GM18867 (cell line): ENCODE results near the gene MAP3K7.
A peak's percentile ranks its signal among the peaks of the same experiment; 100 is the strongest.
"Not testable (repeated sequence)": the region's sequence is repeated elsewhere in the genome, so short reads cannot be mapped to it uniquely, and the experiment has no call there.

Experiments used
- ATAC-seq: cut with Tn5 transposase; IDR thresholded peaks from one replicate; pipeline ENCODE4 v1.9.1; 2021; ENCODE audit warnings: mild to moderate bottlenecking, moderate library complexity; ENCODE audit not compliant: unreplicated experiment

Gene MAP3K7

DNA sequence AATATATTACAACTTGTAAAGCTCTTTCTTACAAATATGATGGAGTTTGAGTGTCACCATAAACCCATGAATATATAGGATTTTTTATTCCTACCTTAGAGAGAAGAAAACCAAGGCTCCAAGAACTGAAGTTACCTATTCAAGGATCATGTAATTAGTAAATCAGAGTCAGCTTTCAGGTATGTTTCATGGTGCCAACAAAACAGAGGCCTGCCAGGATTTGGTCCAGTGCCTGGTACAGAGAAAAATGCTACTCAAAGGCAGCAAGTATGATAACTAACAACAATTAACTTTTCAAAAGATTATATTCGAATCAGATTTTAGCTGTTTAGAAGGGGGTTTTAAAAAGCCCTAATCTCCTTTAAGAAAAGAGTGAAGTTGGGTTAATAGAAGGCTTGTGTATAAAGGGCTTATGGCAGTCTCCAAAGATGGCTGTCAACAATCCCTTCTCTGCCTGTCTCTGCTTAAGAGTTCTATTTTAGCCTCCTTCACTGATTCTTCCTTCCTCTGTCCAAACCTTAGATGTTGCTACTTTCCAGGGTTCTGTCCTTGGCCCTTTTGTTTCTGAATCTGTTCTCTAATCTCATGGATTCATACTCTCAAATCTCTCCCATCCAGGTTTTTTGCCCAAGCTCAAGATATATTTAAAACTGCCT, 7.8 kb downstream of the MAP3K7 start:
- ATAC-seq, result no peak

DNA sequence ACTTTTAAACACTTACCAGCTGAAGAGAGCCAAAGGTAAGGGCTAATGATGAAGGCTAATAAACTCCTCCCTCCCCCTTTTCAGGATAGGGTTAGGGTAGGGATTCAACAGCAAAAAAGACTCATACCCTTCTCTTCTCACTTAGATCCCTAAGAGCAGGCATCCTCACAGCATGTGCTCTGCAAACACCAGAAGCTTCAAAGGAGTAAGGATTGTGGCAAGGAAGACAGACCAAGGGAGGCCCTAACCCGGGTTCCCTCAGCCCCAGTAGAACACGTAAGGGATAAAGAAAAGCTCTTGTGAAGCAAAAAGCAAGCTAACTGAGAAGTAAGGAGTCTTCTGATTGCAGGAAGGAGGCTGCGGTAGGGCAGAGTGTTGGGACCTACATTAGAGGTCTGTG, 11.6 kb downstream of the MAP3K7 start:
- ATAC-seq, result no peak

DNA sequence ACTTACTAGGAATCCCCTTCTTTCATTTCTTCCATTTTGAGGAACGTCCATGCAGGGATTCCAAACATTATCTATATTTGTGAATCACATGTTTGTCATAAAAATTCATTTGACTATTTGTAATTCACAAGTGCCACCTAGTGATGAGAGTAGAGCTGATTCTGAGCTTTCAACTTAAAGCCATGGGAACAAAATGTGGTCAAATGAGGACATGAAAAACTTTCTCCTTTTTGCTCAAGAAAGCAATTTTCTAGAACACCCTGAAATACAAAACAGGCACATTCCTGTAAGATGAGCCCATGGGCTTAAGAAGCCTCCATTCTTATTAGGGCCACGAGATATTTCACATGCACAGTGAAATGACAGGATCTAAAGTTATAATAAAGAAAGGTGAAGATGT, 12.3 kb downstream of the MAP3K7 start:
- no peak for ATAC-seq

DNA sequence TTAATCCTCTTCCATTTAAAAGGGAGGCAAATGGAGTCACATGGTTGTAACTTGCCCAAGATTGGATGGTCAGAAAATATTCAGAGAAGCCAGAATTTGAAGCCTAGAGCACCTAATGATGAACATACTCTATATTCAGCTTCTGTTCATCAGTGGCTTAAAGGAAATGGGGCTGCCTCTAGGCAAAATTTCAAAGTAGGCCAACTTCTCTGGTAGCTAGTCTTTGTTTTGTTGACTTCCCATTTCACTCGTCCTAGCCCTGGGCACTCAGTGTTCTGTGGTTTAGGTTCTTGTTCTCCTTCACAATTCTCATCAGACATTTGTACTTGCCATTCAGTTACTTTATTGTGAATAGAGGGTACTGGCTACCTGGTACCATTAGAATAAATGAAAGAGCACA, 13.2 kb downstream of the MAP3K7 start:
- no peak for ATAC-seq

DNA sequence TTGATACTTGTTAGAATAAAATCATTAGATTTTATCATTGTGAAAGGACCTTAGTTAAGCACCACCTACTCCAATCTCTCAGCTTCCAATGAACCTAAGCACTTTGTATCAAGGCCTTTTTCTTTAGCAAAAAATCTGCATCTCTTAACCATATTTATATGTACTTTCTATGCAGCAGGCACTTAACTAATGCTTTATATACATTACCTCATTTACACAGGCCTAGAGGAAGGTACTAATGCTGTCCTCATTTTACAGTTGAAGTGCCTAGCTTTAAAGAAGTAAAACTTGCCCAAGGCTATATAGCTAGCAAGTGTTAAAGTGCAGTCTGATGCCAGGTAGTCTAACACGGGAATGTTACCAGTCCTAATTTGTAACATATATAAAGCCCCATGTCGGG, 14.0 kb downstream of the MAP3K7 start:
- no peak for ATAC-seq

DNA sequence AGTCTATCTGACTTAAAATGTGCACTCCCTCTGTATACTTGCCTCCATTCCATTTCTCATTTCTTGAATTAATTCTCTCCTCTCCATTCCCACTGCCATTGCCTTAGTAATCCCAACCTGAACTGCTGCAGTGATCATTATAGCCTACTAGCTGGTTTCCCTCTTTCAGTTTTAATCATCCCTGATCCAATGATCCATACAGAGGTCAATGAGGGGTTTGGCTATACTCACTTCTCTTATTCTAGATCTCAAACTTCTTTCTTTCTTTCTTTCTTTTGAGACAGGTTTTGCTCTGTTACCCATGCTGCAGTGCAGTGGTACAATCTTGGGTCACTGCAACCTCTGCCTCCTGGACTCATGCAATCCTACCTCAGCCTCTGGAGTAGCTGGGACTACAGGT, 17.6 kb downstream of the MAP3K7 start:
- ATAC-seq, result no peak

DNA sequence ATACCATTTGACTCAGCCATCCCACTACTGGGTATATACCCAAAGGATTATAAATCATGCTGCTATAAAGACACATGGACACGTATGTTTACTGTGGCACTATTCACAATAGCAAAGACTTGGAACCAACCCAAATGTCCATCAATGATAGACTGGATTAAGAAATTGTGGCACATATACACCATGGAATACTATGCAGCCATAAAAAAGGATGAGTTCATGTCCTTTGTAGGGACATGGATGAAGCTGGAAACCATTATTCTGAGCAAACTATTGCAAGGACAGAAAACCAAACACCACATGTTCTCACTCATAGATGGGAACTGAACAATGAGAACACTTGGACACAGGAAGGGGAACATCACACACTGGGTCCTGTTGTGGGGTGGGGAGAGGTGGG, 19.2 kb downstream of the MAP3K7 start:
- ATAC-seq, result not testable (repeated sequence)

DNA sequence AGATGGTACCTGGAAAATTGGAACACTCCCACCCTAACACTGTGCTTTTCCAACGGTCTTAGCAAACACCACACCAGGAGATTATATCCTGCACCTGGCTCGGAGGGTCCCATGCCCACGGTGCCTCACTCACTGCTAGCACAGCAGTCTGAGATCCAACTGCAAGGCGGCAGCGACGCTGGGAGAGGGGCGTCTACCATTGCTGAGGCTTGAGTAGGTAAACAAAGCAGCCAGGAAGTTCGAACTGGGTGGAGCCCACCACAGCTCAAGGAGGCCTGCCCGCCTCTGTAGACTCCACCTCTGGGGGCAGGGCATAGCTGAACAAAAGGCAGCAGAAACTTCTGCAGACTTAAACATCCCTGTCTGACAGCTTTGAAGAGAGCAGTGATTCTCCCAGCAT, 24.5 kb downstream of the MAP3K7 start:
- not testable (repeated sequence) for ATAC-seq

DNA sequence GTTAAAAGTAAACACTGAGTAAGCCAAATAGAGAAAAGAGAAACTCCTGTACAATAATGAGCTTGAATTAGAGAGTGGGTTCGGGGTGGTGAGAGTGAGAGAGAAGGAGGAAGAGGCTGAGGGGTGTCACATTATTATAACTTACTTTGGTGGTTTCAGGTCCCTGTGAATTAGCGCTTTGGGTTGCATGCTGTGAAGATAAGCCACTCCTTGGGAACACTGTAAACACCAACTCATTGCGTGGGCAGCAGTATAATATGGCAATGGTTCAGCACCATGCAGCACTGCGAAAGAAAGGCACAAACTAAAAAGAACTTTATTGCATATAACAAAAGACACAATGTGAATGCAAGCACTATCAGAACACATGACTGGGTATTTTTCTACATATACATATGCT, 26.9 kb downstream of the MAP3K7 start:
- no peak for ATAC-seq

DNA sequence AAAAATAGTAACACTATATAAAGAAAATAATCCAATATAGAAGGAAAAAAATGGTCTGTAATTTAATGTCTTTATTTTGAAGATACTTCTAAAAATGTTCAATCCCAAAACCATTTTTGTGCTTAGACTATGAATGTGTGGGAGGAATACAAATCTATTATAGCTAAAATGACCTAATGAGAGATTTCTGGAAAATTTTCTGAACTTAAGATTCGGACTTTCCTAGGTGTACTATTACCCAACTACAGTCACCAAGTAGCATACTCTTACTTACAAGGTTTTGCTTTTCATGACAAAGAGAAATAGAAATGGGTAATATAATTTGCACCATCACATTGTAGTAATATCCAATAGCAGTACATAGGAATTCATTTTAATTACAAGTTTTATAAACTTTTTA, 29.9 kb downstream of the MAP3K7 start:
- no peak for ATAC-seq

DNA sequence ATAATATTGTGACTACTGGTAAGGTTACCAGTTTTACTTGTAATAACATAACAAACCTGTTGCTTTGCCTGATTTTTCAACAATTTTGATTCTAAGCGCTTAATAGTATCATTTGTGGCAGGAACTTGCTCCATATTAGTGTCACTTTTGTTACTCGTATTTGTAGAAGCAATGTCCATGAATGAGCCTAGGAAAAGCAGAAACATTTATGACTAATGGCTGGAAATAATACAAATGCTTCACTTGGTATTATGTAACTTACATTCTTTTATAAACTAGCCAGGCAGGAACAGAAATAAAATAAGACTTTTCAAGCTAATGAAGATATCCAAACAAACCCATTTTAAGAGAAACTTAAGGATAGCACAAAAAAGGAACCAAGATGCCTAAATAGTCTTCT, 38.9 kb downstream of the MAP3K7 start:
- ATAC-seq, result no peak

DNA sequence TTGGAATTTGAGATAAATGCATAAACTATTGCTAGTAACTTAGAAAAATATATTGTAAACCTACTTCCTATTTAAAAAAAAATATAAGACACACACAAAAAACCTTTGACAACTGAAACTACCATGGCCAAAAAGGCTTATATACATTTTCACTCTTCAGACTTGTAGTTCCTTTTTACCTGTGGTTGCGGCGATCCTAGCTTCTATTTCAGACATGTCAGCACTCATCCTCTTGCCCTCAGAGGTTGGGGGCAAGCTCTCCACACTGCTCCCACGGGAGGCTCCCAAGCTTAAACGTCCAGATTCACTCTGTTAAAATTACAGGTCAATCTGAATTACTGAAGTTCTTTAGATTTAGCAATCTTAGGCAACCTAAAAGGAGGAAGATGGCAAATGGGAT, 39.8 kb downstream of the MAP3K7 start:
- no peak for ATAC-seq

DNA sequence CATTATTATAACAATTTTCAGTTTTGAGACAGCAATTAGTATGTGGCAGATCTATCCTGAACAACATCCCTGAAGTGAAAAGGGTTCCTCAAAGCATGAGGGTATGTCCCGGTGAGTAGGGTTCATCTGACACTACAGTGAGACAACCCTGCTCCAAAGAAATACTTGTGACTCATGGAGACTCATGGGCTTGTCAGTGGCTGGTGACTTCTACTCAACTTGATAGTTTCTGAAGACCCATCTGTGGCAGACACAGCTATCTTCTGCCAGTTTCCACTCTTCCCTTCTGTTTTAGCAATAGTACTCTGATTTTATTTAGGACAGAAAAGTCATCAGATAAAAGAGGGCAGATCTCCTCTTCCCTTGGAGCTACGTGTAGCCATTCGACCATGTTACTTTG, 41.4 kb downstream of the MAP3K7 start:
- no peak for ATAC-seq

DNA sequence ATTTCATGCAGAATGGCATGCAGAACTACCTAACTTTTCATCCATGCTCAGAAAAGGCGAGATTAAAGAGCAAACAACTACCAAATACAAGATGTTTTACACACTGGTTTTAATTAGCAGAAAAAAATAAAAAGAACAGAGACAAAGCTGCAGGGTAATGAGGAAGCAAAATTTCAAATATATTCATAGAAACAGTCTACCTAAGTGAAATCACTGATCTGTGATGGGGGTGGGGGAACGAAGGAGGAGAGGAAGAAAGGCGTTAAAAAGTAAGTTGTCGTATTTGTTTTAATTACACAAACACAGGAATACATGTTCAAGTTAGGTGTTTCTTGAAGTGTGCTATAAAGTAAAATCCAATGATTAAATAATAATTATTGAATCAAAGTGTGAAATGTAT, 42.1 kb downstream of the MAP3K7 start:
- ATAC-seq, result no peak

DNA sequence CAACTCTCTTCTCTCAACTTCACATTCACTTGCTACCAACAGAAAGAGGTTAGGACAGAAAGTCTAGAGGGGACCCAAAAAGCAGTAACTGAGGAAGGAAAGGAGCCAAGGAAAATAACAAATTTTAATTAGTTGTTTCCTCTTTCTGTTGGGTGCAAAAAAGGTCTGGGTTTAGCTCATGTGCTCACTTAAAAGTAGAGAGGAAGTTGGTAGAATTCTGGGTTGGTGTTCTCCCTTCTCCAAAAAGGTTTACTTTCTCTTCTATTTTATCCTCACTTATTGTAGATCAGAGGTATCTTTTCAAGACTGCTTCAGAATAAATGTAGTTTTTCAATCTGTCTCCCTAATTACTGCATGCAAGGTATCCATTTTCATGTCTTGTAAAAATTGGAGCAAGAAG, 42.8 kb downstream of the MAP3K7 start:
- no peak for ATAC-seq

DNA sequence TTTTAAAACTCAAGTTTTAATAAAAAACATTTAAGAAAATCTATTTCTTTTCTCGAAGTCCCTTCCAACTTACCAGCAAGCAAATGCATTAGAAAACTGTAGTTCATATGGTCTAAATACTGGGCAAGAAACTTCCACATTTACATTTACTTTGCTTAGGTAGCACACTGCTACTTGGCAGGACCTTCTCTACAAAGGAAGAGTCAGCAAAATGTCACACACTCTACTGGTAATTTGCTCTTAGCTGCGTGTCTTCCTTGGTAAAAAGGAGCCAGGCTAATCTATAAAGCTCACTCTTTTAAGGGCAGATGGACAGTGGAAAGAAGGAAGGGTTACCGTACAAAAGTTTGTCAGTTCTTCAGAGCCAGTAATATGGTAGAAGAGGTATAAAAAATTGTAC, 45.7 kb downstream of the MAP3K7 start:
- ATAC-seq, result no peak

DNA sequence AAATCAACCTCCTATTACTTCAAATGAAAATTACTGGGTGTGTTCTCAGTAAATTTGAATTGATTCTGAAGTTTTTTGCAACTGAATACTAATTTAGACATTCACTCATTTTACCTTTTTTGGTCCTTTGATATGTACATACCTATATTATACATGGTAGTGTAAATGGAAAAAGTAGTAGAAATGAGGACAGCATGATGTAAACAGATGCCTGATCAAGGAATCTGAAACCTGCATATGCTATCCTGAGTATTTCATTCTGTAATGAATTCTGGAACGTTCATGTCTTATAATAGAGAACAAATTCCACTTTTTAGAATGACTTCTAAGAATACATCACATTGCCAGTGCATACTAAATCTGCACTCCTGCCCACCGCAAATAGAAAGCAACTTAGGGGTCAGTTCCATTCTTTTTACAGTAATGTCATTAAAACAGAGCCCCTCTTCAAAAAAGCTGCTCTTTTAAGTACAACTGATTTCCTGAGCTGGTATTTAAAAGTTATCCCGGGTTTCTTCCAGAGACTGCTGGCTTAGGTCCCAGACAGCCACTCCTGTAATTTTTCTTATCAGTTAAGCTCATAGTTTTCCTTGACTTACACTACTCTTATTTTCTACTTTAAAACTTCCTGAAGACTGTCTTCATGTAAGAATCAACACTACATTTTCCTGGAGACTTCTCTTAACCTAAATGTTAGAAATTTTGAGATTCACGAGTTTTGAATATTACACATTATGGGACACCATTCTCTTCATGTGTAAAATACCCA, 48.4 kb downstream of the MAP3K7 start:
- no peak for ATAC-seq

DNA sequence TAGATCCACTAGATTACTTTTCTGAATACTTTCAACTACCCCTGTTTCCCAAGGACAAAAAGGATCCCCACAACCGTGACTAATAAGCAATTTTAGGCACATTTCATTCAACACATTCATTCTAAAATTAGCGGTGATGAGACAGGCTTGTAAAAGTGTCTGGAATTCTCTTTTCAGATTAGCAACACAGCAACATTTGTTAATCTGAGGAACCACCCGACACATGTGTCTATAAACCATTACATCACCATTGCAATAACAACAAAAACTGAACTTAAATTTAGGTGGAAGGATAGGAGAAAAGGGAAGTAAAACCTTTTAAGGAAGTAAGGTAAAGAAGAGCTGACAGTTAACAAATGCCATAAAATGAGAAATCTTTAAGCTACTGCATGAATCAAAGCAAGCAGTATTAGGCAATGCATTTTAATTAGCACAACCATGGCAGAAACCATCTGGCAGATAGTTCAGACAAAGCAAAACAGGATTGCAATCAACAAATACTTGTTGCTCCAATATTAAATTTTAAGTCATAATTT, 49.1 kb downstream of the MAP3K7 start:
- ATAC-seq, result peak; percentile 68

DNA sequence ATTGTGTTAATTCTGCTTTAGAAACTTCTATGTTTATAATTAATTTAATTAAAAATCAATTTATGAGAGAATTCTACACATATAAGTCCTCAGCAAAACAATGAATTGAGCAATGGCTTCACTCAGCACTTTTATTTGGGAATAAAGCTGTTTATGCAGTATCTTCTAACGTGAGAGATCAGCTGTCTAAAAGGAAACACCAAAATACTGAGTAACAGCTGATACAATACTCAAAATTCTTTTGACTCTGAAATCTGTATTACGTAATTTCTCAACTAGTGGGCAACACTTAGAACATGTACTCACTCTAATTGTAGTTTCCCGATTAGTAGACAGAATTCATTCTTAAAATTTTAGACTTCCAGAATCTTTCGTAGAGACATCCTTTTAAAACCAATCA, 49.8 kb downstream of the MAP3K7 start:
- ATAC-seq, result no peak

DNA sequence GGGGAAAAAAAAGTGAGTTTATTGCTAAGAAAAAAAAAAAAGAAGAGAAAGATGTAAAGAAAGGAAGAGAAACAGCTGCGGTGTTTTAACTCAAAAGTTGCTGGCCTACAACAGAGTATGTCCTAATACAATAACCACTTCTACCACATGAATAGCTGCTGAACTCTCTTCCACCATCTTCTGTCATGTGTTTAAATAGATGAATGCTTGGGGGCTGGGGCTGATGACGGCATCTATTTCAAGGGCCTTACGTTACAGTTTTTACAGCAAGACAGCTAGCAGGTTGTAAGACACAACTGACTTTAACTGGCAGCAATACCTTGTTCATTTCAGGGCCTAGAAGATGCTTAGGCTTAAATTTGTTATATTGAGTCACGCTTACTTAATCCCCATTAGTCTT, 50.4 kb downstream of the MAP3K7 start:
- ATAC-seq, result no peak

DNA sequence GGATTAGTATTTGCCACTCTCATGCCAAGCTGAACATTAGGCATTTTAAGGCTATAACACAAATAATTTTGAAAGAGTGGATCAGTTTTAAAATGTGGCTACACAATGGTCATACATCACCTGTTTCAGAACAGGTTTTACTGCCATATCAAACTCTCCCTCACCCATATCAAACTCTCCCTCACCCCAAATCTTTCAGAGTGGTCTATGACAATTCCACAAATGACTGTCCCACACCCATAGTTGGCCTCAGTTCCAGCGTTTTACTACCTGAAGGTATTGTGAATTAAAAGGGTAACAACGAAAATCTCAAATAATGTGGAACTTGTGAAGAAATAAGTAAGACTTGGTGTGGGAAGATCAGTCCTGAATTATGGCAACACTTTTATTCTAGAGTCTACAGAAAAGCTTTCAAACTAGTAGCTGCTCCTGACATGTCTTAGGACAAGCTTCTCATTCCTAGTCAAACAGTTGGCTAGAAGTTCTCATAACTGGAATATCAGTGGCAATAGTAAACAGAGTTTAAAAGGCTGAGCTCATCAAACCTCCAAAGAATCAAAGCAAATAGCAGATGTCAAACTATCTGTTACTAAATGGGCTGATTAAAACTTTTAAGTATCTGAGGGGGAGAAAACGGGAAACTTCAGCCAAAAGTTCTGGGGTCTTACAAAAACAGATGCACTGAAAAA, 52.4 kb downstream of the MAP3K7 start:
- ATAC-seq, result no peak
